GM12864 (cell line): ENCODE data around the gene BTBD6.

Experiments used
- DNase-seq: peaks from one replicate; pipeline ENCODE4 v3.0.0-alpha.2; 2011; ENCODE audit warnings: low read depth
- H3K4me3 ChIP-seq: 2 replicates; pipeline ENCODE4 v1.5.1; 2011; ENCODE audit warnings: mild to moderate bottlenecking, low read depth, low read length, control low read depth
- TF ChIP-seq, protein P1 (sequence below): IDR thresholded peaks from 2 replicates; pipeline ENCODE4 v1.5.1; 2011; ENCODE audit warnings: low read depth, mild to moderate bottlenecking, moderate library complexity, low read length, control low read depth, inconsistent platforms; ENCODE audit errors: missing control alignments

Gene BTBD6

DNA sequence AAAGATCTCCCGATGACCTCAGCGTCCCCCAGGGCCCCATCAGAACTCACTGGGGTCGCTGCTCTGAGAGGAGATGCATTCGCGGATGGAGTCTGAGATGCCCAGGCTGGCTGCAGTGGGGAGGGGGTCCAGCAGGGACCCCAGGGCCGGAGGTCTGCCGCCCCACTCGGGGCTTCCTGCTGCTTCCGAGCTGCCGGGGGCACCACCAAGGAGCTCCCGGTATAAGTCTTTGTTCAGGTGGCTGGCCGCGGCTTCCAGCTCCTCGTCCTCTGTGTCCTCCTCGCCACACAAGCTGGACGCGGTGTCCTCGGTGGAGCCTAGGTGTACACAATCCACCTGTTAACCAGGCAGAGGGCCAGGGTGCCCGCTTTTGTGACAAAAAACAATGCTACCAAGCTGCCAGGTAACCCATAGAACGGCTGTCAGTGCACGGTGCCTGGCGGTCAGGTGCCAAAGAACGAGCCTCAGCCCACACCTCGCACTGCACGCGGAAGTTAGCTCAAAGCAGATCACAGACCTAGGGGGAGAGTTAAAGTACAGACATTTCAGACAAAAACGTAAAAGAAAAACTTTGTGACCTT is 26.6 kb upstream of the BTBD6 start:
- TF ChIP-seq, protein P1, sequence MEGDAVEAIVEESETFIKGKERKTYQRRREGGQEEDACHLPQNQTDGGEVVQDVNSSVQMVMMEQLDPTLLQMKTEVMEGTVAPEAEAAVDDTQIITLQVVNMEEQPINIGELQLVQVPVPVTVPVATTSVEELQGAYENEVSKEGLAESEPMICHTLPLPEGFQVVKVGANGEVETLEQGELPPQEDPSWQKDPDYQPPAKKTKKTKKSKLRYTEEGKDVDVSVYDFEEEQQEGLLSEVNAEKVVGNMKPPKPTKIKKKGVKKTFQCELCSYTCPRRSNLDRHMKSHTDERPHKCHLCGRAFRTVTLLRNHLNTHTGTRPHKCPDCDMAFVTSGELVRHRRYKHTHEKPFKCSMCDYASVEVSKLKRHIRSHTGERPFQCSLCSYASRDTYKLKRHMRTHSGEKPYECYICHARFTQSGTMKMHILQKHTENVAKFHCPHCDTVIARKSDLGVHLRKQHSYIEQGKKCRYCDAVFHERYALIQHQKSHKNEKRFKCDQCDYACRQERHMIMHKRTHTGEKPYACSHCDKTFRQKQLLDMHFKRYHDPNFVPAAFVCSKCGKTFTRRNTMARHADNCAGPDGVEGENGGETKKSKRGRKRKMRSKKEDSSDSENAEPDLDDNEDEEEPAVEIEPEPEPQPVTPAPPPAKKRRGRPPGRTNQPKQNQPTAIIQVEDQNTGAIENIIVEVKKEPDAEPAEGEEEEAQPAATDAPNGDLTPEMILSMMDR = no peak
- H3K4me3 ChIP-seq = no peak overlapping the region
- no peak for DNase-seq

DNA sequence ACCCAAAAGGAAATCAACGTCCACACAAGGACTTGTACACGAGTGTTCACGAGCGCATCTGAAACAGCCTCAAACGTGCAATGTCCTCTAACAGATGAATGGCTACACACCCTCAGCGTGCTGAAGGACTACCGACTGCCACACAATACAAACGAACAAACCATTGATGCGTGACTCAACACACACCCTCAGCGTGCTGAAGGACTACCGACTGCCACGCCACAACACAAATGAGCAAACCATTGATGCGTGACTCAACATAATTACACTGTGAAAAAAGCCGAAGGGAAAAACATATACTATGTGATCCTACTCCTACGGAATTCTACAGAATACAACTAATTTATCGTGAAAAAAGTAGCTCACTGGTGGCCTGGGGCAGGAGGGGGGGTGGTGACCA is 25.1 kb upstream of the BTBD6 start:
- TF ChIP-seq, protein P1 = no peak
- no peak for DNase-seq
- no peak overlapping the region for H3K4me3 ChIP-seq

DNA sequence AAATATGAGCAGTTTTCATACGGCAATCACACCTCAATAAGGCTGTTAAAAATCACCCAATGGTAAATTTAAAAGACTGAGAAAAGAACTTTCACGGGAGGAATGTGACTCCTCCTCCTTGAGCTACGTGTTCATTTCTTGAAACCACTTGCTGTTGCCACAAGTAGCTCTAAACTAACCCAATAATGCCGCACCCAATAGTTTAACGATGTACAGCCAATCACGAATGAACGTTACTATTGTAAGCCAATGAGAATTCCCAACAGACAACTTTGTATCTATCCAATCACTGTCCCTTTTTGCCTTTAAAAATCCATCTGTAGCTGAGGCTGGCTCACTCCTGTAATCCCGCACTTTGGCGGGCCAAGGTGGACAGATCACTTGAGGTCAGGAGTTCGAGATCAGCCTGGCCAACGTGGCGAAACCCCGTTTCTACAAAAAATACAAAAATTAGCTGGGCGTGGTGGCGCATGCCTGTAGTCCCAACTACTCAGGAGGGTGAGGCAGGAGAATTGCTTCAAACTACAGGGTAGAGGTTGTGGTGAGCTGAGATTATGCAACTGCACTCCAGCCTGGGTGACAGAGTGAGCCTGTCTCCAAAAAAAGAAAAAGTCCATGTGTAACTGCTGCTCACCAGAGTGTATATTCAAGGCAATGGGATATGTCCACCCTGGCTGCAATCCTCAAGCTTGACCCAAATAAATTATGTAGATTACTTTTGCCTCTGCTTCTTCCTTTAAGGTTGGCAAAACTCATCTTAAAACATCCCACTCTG is 24.4 kb upstream of the BTBD6 start:
- TF ChIP-seq, protein P1 = no peak
- H3K4me3 ChIP-seq = no peak overlapping the region
- DNase-seq = no peak

DNA sequence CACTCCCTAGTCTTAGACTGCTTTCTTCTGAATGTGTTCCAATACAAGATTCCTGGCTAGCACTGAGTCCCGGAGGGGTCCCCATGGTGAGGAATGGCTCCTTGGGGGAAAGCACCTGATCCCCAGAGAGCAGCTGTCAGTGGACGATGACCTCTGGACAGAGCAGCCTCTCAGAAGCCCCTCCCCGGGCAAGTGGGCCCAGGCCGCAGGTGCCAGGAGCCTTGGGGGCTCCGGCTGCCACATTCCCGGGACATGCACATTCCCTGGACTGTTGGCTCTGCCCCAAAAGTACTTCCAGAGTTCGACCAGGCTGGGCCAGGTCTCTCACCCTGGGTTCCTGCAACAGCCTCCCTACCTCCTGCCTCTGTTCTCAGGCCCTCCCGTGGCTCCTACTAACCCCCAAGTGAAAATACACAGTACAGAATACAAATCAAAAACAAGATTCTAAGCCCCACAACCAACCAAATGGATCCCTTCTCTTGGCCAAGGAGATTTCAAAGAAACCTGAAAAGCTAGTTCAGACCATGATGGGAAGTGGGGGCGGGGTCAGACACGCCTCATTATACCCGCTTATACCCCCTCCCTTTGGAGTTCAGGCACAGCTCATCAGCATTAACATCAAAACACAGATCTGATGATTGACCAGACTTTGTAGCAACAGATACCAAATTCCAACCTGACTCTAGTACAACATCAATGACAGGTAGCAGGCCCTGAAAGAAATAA is 23.3 kb upstream of the BTBD6 start:
- no peak for DNase-seq
- TF ChIP-seq, protein P1 = no peak
- no peak overlapping the region for H3K4me3 ChIP-seq

DNA sequence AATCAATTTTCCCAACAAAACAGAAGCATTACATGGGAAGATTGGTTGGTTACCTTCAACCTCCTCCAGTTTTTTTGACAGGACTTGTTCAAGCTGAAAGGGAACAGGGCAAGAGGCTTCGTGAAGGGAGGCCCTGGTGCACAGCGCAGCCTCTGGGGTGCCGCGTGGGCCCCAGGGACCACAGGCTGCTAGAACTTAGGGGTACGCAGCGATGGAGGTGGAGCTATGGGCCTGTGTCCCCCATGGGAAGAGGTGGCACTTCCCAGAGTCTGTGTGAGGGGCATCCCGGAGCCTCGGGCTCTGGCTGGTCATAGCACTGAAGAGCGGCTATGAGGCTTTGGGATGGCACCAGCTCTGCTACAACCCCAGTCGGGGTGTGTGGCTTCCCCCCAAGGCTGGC is 22.1 kb upstream of the BTBD6 start:
- DNase-seq = no peak
- TF ChIP-seq, protein P1 = no peak
- no peak overlapping the region for H3K4me3 ChIP-seq

DNA sequence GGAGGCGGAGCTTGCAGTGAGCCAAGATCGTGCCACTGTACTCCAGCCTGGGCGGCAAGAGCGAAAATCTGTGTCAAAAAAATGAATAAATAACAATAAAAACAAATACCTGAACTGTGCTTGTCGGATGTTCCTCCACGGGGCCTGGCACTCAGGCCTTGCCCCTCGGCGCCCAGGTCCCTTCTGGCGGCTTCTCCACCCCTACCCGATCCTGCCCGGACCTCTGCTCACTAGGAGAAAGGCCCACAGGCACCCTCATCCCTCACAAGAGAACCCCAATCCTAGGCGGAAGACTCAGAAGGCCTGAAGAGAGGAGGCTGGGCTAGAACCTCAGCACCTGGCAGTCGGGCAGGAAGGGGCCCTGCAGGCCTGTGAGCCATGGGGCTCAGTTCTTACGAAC is 21.0 kb upstream of the BTBD6 start:
- no peak for DNase-seq
- H3K4me3 ChIP-seq = no peak overlapping the region
- TF ChIP-seq, protein P1 = no peak
